Measurements from ENCODE around the gene ZNF519.

ZNF519 gene

GRCh38 chr18:14117606-14118005 lies 14.6 kb downstream of the ZNF519 start:
- H3K4me3 ChIP-seq (ENCODE audit: low read length): no peak overlapping the region
- TF ChIP-seq ZNF274 (IDR thresholded peaks at IDR 0.05; ENCODE audit: low read depth, low read length): no peak

DNA sequence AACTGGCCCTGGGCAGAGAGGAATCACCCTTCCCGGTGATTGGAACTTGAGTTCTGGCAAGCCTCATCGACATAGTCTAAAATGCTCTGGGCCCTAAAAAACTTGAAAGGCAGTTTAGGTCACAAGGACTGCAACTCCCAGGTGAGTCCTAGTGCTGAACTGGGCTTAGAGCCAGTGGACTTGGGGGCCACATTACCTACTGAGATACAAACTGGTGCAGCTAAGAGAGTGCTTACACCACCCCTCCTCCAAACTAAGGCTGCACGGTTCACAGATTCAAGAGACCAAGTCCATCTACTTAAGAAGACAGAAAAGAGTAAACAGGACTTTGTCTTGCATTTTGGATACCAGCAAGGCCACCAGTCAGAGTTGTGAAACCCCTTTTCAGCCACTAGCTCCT lies 25.3 kb downstream of the ZNF519 start:
- H3K4me3 ChIP-seq (ENCODE audit: low read length): no peak overlapping the region
- no peak for TF ChIP-seq ZNF274 (IDR thresholded peaks at IDR 0.05; ENCODE audit: low read depth, low read length)

DNA sequence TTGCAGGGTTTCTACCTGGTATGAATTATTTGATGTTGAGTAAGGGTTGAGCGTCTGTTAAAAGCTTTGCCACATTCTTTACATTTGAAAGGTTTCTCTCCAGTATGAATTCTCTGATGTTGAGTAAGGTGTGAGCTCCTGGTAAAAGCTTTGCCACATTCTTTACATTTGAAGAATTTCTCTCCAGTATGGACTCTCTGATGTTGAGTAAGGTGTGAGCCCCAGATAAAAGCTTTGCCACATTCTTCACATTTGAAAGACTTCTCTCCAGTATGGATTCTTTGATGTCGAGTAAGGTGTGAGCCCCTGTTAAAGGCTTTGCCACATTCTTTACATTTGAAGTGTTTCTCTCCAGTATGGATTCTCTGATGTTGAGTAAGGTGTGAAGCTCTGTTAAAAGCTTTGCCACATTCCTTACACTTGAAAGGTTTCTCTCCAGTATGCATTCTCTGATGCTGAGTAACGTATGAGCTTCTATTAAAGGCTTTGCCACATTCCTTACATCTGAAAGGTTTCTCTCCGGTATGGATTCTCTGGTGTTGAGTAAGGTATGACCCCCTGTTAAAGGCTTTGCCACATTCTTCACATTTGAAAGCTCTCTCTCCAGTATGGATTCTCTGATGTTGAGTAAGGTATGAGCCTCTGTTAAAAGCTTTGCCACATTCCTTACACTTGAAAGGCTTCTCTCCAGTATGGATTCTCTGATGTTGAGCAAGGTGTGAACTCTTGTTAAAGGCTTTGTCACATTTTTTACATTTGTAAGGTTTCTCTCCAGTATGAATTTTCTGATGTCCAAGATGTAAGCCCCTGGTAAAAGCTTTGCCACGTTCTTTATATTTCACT lies 27.1 kb downstream of the ZNF519 start:
- H3K4me3 ChIP-seq (ENCODE audit: low read length): no peak overlapping the region
- TF ChIP-seq ZNF274 (IDR thresholded peaks at IDR 0.05; ENCODE audit: low read depth, low read length): peak; percentile 77

DNA sequence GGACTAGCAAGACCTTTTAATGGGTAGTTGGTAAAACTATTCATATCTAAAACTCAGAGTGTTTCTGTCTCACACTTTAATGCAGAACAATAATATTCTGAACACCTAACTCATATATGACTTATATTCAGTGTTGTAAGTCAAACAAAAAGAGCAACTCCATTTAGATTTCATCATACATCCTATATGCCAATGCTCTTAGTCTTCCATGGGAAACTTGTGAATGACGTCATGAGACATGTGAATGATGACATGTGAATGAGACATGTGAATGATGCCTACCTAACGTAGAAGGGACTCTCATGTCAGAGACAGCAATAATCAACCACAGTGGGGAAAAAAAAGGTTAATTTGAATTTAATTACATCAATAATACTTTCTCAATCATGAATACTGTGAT lies 28.0 kb downstream of the ZNF519 start:
- no peak for TF ChIP-seq ZNF274 (IDR thresholded peaks at IDR 0.05; ENCODE audit: low read depth, low read length)
- H3K4me3 ChIP-seq (ENCODE audit: low read length): no peak overlapping the region

DNA sequence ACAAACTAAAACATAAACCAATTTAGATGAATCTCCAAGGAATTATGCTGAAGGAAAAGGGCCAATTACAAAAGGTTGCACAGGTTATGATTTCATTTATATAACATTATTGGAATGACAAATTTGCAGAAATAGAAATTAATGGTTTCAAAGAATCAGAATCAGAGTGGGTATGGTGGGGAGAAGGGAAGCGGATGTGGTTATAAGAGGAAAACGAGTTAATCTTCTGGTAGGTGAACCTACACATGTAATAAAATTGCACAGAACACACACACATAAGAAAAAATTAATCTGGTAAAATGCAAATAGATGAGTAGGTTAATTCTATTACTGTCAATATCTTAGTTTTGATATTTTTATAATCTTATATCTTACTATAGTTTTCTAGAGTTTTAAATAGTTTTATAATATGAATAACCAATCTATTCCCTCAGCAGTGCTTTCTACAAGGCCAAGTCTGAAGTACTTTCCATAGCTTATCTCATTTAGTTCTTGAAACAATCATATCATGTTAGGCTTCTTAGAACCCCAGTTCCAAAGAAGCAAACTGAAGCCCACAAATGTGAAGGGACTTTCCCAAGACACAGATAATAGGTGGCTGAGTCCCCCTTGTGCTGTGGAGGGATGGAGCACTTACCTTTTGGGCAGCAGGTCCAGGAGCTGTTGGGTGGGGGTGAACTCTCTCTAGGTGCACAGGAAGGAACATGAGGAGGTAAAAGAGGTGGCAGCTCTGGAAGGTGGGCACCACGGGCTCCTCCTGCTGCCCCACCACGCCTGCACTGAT lies 31.5 kb downstream of the ZNF519 start:
- no peak for TF ChIP-seq ZNF274 (IDR thresholded peaks at IDR 0.05; ENCODE audit: low read depth, low read length)
- no peak overlapping the region for H3K4me3 ChIP-seq (ENCODE audit: low read length)

DNA sequence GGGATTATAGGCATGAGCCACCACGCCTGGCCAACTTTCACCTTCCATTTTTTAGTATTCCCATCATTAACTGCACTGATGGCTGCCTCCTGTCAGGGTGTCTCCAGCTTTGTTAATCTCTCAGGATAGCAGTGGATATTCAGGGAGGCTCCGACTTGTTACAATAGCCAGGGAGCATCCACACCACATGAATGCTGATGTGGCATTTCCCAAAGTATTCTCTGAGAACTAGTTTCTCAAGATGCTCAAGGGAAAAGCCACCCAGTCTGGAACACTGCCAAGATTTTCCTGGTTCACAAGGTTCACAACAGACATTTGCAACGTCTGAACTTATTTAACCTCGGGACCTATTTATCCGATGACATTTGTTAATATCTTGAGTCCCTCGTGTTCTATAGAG lies 33.8 kb downstream of the ZNF519 start:
- H3K4me3 ChIP-seq (ENCODE audit: low read length): no peak overlapping the region
- no peak for TF ChIP-seq ZNF274 (IDR thresholded peaks at IDR 0.05; ENCODE audit: low read depth, low read length)

DNA sequence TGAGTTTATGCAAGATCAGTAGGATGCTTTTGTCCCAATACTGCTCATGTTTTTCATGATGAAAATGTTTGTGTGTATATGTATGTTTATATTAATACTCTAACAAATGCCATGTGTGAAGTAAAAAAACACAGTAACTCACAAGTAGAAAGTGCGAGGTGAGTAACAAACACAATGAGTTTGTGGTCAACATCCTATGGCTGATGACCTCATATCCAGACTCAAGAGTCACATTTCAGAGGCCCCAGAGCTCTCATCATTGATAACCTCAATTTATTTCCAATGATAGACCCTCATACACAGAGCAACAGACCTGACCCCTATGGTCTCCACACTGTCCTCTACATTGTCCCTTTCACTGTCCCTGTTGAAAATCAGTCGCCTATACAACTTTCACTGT lies 34.5 kb downstream of the ZNF519 start:
- no peak for TF ChIP-seq ZNF274 (IDR thresholded peaks at IDR 0.05; ENCODE audit: low read depth, low read length)
- no peak overlapping the region for H3K4me3 ChIP-seq (ENCODE audit: low read length)

DNA sequence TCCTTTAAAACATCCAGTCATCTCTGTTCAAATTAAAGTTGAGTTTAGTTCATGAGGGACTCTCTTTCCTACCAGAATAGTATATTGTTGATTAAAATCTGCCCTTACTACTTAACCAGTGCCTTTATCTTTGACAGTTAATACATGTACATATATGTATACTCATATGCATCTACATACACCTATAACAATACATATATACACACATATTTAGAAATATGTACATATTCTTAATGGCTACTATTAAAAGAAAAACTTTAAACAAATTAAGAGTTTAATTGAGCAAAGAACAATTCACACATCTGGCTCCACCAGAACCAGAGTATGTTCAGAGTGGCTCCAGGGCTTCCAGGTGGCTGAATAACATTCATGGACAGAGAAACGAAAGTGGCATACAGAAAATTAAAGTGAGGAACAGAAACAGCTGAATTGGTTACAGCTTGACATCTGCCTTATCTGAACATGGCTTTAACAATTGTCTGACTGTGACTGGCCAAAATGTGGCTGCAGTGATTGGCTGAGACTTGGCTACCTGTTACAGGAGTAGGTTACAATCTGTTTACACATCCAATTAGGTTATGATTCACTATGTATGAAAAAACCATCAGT lies 38.8 kb downstream of the ZNF519 start:
- H3K4me3 ChIP-seq (ENCODE audit: low read length): no peak overlapping the region
- no peak for TF ChIP-seq ZNF274 (IDR thresholded peaks at IDR 0.05; ENCODE audit: low read depth, low read length)

DNA sequence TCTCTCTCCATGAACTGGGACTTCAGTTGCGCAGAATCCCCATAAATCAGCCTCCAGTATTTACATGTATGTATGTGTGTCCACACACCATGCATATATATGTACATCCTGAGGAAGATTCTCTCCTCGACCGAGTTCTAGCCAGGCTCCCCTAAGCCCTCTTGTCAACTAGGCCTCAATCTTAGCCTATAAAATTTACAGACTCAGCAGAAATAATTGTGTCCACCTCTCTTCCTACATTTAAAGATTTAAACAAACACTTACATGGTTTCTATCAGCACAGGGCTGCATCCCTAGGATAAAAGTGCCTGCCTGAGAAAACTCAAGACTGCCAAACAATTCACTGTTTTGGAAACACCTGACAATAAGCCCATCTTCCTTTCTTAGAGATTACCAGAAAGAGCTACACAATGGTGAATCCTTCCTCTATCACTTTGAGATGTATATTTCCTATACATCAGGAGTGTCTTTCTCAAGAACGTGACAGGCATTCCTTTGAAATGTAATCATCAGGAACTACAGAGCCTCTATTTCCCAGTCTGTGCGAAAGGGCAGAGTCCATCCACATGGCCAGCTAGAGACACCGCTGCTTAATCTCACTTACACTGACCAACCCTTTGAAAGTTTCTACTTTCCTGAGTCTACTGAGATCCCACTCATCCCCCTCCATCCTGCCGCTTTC lies 39.5 kb downstream of the ZNF519 start:
- no peak for TF ChIP-seq ZNF274 (IDR thresholded peaks at IDR 0.05; ENCODE audit: low read depth, low read length)
- H3K4me3 ChIP-seq (ENCODE audit: low read length): no peak overlapping the region

DNA sequence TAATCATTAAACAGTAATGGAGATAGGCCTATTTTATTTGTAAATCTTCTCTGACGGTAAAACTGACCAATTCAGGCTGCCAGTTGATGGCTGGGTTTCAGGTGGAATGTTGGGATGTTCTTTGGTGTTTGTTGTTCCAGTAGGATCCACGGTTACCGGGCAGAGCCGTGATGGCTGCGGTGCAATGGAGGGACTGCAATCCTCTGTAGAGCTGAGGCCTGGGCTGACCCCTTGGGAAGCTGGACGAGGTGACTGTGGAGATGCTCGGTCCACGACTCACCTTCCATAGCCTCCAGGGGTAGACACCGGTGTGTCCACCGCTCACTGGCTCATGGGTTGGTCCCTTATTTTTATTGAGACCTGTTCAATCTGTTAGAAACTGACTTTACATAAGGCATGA lies 42.5 kb downstream of the ZNF519 start:
- TF ChIP-seq ZNF274 (IDR thresholded peaks at IDR 0.05; ENCODE audit: low read depth, low read length): no peak
- H3K4me3 ChIP-seq (ENCODE audit: low read length): no peak overlapping the region

DNA sequence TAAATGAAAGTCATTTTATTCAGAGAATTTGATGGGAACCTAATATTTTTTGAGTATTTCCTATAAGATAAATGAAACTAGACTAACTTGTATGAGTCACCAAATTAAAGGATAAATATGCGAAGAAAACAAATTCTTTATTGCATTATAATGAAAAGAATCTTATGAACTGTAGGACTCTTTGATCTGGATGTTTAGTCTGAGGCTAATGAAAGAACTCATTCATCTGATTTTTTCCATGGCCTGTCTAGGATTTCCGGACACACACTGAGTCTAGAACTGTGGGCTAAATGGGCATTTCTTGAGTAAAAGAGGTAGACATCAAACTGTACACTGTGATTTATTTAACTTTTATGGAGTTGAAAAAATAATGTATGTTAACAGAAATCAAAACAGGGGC lies 43.0 kb downstream of the ZNF519 start:
- H3K4me3 ChIP-seq (ENCODE audit: low read length): no peak overlapping the region
- no peak for TF ChIP-seq ZNF274 (IDR thresholded peaks at IDR 0.05; ENCODE audit: low read depth, low read length)

DNA sequence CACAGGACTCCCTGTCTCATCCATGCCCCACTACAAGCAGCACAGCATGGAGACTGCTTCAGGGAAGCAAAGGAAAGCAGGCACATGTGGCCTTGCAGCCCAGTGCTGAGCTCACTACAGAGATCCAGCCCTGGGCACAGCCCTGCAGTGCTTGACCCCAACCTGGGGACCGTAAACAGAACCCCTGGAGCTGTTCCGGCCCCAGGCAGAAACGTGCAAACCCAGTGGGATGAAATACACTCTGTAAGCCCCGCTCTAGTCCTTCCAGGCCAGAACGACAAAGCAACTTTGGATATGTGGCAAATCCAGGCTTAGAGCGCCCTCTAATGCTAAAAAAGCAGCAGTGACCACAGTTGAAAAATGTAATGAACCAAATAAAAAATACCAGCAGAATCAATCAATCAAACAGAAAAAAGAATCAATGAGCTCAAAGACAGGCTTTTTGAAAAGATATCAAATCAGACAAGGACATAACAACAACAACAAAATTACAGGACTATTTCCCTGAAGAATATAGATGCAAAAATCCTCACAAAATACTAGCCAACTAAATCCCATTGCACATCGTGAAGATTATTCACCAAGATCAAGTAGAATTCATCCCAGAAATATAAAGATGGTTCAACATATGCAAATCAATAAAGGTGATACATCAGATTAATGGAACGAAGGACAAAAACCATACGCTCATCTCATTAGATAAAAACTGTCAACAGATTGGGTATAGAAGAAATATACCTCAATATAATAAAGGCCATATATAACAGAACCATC lies 45.6 kb downstream of the ZNF519 start:
- TF ChIP-seq ZNF274 (IDR thresholded peaks at IDR 0.05; ENCODE audit: low read depth, low read length): no peak
- H3K4me3 ChIP-seq (ENCODE audit: low read length): no peak overlapping the region

DNA sequence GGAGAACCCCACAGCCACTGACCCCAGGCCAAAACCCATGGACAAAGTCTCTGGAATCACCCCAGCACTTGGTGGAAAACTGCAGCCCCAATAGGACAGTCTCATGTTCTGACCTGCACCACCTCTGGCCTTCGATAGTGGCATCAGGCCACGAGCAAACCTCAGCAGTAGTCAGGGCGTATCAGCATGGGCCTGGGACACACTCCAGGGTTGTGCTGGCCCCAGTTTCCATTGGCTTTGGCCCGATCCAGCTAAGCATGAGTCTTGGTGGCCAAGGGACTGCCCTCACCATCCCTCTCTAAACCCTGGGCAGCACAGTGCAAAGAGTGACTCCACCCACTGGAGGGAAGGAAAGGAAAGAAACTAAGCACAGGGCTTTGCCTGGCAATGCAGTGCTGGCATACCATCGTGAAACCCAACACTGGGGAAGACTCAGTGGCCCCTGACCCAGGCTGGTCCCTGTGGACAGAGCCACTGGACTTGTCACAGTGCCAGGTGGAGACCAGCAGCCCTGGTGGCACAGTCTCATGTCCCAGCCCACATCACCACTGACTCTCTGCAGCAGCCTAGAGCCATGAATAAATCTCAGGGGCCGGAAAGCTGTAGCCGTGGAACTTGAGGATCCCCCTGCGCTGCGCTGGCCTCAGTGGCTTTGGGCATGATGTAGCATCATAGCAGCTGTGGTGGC lies 46.3 kb downstream of the ZNF519 start:
- TF ChIP-seq ZNF274 (IDR thresholded peaks at IDR 0.05; ENCODE audit: low read depth, low read length): no peak
- H3K4me3 ChIP-seq (ENCODE audit: low read length): no peak overlapping the region
